ENCODE data around the gene KCND3. TPM values are rescaled to one million over a fixed set of nuclear protein-coding genes. Genes with fewer than 3 reads are reported as not detected.

Gene KCND3
- total and polyA plus RNA-seq, 12 donors: 3.5 to 24.7 (median 15.2) TPM

- Histone ChIP-seq H3K4me1 (peaks cover 0 to 14% (median 6%) of the 10 kb centered on the region in 9 donors), H3K27me3 (no peaks in the 10 kb centered on the region), H3K36me3 (no peaks in the 10 kb centered on the region), H3K9me3 (no peaks in the 10 kb centered on the region), H3K4me3 (no peak overlapping the region), H3K27ac (no peak overlapping the region)
- intact Hi-C loops (cut with DNase I): no loop called here
- WGBS, 2 donors: 71 to 73% methylated on average over 3 of the region's 3 CpGs
- ATAC-seq (no peak), DNase-seq (no peak)
- TF ChIP-seq, protein P1, sequence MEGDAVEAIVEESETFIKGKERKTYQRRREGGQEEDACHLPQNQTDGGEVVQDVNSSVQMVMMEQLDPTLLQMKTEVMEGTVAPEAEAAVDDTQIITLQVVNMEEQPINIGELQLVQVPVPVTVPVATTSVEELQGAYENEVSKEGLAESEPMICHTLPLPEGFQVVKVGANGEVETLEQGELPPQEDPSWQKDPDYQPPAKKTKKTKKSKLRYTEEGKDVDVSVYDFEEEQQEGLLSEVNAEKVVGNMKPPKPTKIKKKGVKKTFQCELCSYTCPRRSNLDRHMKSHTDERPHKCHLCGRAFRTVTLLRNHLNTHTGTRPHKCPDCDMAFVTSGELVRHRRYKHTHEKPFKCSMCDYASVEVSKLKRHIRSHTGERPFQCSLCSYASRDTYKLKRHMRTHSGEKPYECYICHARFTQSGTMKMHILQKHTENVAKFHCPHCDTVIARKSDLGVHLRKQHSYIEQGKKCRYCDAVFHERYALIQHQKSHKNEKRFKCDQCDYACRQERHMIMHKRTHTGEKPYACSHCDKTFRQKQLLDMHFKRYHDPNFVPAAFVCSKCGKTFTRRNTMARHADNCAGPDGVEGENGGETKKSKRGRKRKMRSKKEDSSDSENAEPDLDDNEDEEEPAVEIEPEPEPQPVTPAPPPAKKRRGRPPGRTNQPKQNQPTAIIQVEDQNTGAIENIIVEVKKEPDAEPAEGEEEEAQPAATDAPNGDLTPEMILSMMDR (IDR thresholded peaks at IDR 0.05): no peak
These were observed 59.1 kb downstream of the KCND3 start for GRCh38 chr1:111930356-111930755.

DNA sequence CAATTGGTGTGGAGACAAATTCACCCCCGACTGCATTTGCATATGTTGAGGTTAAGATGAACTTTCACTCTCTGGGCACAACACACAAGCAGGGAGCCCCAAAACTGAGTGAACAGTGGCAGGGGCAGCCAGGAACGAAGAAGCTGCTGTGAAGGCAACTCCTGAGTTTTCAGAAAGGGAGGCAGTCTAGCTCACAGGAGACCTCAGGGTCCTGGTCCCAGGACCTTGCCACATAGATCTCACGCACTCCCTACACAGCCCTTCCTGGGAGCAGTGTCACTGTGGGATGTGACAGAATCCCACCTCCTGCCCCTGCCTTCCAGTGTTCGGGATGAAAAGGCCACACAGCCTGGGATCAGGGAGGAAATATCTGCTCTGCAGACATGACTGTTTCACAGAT, 60.9 kb downstream of the KCND3 start:
- DNase-seq (no peak), ATAC-seq (no peak)
- intact Hi-C loops (cut with DNase I): loop anchor here in 1 of 10 donors (10.0 kb wide), 1 partner anchor 56 kb away; the partner anchor contains the start of gene KCND3
- H3K27ac ChIP-seq: no peak overlapping the region
- H3K4me1 ChIP-seq: peaks cover 0 to 17% (median 3%) of the 10 kb centered on the region in 9 donors
- H3K27me3 ChIP-seq: no peaks in the 10 kb centered on the region
- WGBS, 2 donors: 66 to 79% methylated on average over 4 of the region's 4 CpGs
- TF ChIP-seq, protein P1 (IDR thresholded peaks at IDR 0.05): no peak
- no peak overlapping the region for H3K4me3 ChIP-seq
- no peaks in the 10 kb centered on the region for H3K9me3 ChIP-seq
- H3K36me3 ChIP-seq: no peaks in the 10 kb centered on the region

GRCh38 chr1:111927652-111928051, 61.8 kb downstream of the KCND3 start:
- H3K9me3 ChIP-seq: no peaks in the 10 kb centered on the region
- WGBS, 2 donors: 54 to 60% methylated on average over 2 of the region's 2 CpGs
- H3K36me3 ChIP-seq: no peaks in the 10 kb centered on the region
- ATAC-seq (peak in 1 of 8 donors; percentile 7), DNase-seq (no peak)
- TF ChIP-seq, protein P1 (IDR thresholded peaks at IDR 0.05): no peak
- peaks cover 0 to 17% (median 3%) of the 10 kb centered on the region in 9 donors for H3K4me1 ChIP-seq
- intact Hi-C loops (cut with DNase I): loop anchor here in 1 of 10 donors (10.0 kb wide), 1 partner anchor 57 kb away; the partner anchor contains the start of gene KCND3
- no peaks in the 10 kb centered on the region for H3K27me3 ChIP-seq
- no peak overlapping the region for H3K27ac ChIP-seq
- no peak overlapping the region for H3K4me3 ChIP-seq

- H3K27ac ChIP-seq: no peak overlapping the region
- TF ChIP-seq, protein P1 (IDR thresholded peaks at IDR 0.05): no peak
- intact Hi-C loops (cut with DNase I): loop anchor here in 1 of 10 donors (10.0 kb wide), 1 partner anchor 60 kb away; the partner anchor contains the start of gene KCND3
- no peak for ATAC-seq
- no peak overlapping the region for H3K4me3 ChIP-seq
- peaks cover 4 to 37% (median 18%) of the 10 kb centered on the region in 9 donors for H3K4me1 ChIP-seq
- DNase-seq: no peak
- H3K36me3 ChIP-seq: no peaks in the 10 kb centered on the region
- no peaks in the 10 kb centered on the region for H3K27me3 ChIP-seq
- 80% methylated on average over 2 of the region's 2 CpGs for WGBS, 2 donors
- no peaks in the 10 kb centered on the region for H3K9me3 ChIP-seq
These were observed 64.7 kb downstream of the KCND3 start for GRCh38 chr1:111924786-111925185.

Data from heart right ventricle (tissue), 16 donors.